ENCODE data around the gene MAOA.
"Not testable (repeated sequence)": the region's sequence is repeated elsewhere in the genome, so short reads cannot be mapped to it uniquely, and the experiment has no call there.

Gene MAOA

GRCh38 chrX:43656005-43656494, at the start of gene MAOA:
Gene MAOA (plus strand): TSS chrX:43656299. CDS start chrX:43656342, 43 bp downstream.
- no peak for TF ChIP-seq CTCF (IDR thresholded peaks at IDR 0.05; ENCODE audit: unreplicated experiment in 3 of 3)
- Mint-ChIP-seq H3K27ac (peak within 1 kb of the TSS; percentile 76 to 100 (median 99)), H3K9me3 (peaks cover 5% of the 10 kb centered on the region), H3K4me1 (no peaks in the 10 kb centered on the region), H3K27me3 (ENCODE audit: low read depth) (no peaks in the 10 kb centered on the region), H3K4me3 (peak within 1 kb of the TSS; percentile 86 to 93 (median 88)), H3K36me3 (ENCODE audit: low read depth) (no peaks in the 10 kb centered on the region)

GRCh38 chrX:43612400-43612799, 43.7 kb upstream of the MAOA start:
- H3K36me3 Mint-ChIP-seq (ENCODE audit: low read depth) = no peaks in the 10 kb centered on the region
- no peak for TF ChIP-seq CTCF (IDR thresholded peaks at IDR 0.05; ENCODE audit: unreplicated experiment in 3 of 3)
- no peak overlapping the region for H3K4me3 Mint-ChIP-seq
- no peak overlapping the region for H3K27ac Mint-ChIP-seq
- H3K9me3 Mint-ChIP-seq = peaks cover 28% of the 10 kb centered on the region
- peaks cover 4% of the 10 kb centered on the region for H3K4me1 Mint-ChIP-seq
- H3K27me3 Mint-ChIP-seq (ENCODE audit: low read depth) = peaks cover 3% of the 10 kb centered on the region

- Mint-ChIP-seq H3K27ac (peak overlapping the region in 2 of 3 experiments; percentile 13 to 19), H3K36me3 (ENCODE audit: low read depth) (no peaks in the 10 kb centered on the region), H3K4me1 (peaks cover 7% of the 10 kb centered on the region), H3K9me3 (peaks cover 15% of the 10 kb centered on the region), H3K27me3 (ENCODE audit: low read depth) (peaks cover 3% of the 10 kb centered on the region), H3K4me3 (no peak overlapping the region)
- no peak for TF ChIP-seq CTCF (IDR thresholded peaks at IDR 0.05; ENCODE audit: unreplicated experiment in 3 of 3)
Measured at GRCh38 chrX:43615660-43616059, 40.4 kb upstream of the MAOA start.

- H3K4me1 Mint-ChIP-seq = peaks cover 7% of the 10 kb centered on the region
- no peaks in the 10 kb centered on the region for H3K36me3 Mint-ChIP-seq (ENCODE audit: low read depth)
- TF ChIP-seq CTCF (IDR thresholded peaks at IDR 0.05; ENCODE audit: unreplicated experiment in 3 of 3) = no peak
- H3K27ac Mint-ChIP-seq = peak overlapping the region in 2 of 3 experiments; percentile 41 to 60
- peaks cover 12% of the 10 kb centered on the region for H3K9me3 Mint-ChIP-seq
- H3K4me3 Mint-ChIP-seq = no peak overlapping the region
- H3K27me3 Mint-ChIP-seq (ENCODE audit: low read depth) = peaks cover 8% of the 10 kb centered on the region
Measured at GRCh38 chrX:43618366-43619205, 37.5 kb upstream of the MAOA start.

GRCh38 chrX:43619861-43620260, 36.2 kb upstream of the MAOA start:
- H3K4me3 Mint-ChIP-seq; H3K36me3 Mint-ChIP-seq (ENCODE audit: low read depth); H3K27me3 Mint-ChIP-seq (ENCODE audit: low read depth); H3K4me1 Mint-ChIP-seq: not testable (repeated sequence)
- H3K9me3 Mint-ChIP-seq = peaks cover 12% of the 10 kb centered on the region
- peak overlapping the region in 1 of 3 experiments; percentile 91 for H3K27ac Mint-ChIP-seq

- H3K4me1 Mint-ChIP-seq = no peaks in the 10 kb centered on the region
- no peak for TF ChIP-seq CTCF (IDR thresholded peaks at IDR 0.05; ENCODE audit: unreplicated experiment in 3 of 3)
- peaks cover 5% of the 10 kb centered on the region for H3K27me3 Mint-ChIP-seq (ENCODE audit: low read depth)
- no peaks in the 10 kb centered on the region for H3K36me3 Mint-ChIP-seq (ENCODE audit: low read depth)
- no peak overlapping the region for H3K4me3 Mint-ChIP-seq
- H3K27ac Mint-ChIP-seq = no peak overlapping the region
- no peaks in the 10 kb centered on the region for H3K9me3 Mint-ChIP-seq
Measured at GRCh38 chrX:43627147-43627546, 29.0 kb upstream of the MAOA start.
